HG03442 (cell line): Measurements from ENCODE around the gene TPRG1L.
A peak's percentile ranks its signal among the peaks of the same experiment; 100 is the strongest.

Experiments used
- ATAC-seq: cut with Tn5 transposase; IDR thresholded peaks from one replicate; pipeline ENCODE4 v1.9.1; 2021; ENCODE audit warnings: mild to moderate bottlenecking, moderate library complexity; ENCODE audit not compliant: unreplicated experiment

TPRG1L gene

DNA sequence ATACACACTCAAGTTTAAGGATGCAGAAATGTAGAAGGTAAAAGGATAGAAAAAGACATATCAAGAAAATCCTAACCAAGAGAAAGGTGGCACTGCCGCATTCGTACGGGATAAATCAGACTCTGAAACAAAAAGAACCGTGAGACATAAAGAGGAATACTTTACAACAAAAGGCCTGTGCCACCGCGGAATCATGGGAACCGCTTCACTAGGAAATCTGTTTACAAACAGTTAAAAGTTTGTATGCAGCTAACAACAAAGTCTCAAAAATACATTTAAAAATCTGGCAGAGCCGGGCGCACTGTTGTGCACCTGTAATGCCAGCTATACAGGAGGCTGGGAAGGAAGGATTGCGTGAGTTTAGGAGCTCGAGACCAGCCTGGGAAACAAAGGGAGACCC lies 17.0 kb downstream of the TPRG1L start:
- ATAC-seq, result no peak

DNA sequence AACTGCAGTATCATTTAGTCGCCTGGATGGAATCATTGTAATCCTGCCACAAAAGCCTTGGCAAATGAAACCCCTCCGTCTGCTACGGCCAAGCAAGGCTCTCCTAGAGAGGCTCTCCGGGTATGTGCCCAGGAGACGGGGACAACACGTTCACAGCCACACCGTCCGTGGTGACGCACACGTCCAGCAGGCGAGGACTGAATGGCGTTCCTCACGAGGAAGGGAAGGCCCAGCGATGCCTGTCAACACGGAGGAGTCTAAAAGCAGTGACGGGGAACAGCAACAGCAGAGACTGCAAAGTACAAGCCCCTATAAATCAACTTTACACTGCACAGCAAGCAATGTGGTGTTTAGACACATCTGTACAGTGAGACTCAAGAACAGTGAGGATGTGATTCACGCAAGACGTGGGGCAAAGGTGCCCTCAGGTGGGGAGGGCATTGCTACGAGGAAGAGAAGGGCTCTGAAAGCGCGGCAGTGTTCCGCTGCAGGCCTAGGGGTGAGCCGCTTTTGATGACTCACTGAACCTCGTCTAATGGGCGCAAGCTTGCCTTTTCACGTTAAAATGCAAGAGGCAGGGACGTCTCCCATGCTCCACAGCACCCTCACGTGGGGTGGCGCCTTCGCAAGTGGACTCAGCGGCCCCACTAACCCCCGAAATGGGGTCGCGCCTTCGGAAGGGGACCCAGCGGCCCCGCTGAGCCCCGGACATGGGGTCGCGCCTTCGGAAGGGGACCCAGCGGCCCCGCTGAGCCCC lies 18.3 kb downstream of the TPRG1L start:
- no peak for ATAC-seq

DNA sequence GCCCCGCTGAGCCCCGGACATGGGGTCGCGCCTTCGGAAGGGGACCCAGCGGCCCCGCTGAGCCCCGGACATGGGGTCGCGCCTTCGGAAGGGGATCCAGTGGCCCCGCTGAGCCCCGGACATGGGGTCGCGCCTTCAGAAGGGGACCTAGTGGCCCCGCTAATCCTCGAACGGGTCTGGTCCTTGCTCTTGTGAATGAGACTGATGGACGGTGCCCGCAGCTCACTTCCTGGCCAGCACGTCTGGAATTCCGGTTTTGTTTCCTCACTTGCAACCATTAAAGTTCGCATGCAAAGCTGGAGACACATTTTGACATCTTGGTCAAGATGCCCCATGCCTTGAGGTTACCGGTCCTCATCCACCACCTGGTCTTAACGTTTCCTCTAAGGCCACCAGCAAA lies 19.5 kb downstream of the TPRG1L start:
- ATAC-seq, result no peak

GRCh38 chr1:3645247-3645646 lies 20.4 kb downstream of the TPRG1L start:
- no peak for ATAC-seq

- no peak for ATAC-seq
These were observed 21.0 kb downstream of the TPRG1L start for GRCh38 chr1:3645666-3646355.

GRCh38 chr1:3646596-3646995 lies 21.8 kb downstream of the TPRG1L start:
- ATAC-seq, result no peak

DNA sequence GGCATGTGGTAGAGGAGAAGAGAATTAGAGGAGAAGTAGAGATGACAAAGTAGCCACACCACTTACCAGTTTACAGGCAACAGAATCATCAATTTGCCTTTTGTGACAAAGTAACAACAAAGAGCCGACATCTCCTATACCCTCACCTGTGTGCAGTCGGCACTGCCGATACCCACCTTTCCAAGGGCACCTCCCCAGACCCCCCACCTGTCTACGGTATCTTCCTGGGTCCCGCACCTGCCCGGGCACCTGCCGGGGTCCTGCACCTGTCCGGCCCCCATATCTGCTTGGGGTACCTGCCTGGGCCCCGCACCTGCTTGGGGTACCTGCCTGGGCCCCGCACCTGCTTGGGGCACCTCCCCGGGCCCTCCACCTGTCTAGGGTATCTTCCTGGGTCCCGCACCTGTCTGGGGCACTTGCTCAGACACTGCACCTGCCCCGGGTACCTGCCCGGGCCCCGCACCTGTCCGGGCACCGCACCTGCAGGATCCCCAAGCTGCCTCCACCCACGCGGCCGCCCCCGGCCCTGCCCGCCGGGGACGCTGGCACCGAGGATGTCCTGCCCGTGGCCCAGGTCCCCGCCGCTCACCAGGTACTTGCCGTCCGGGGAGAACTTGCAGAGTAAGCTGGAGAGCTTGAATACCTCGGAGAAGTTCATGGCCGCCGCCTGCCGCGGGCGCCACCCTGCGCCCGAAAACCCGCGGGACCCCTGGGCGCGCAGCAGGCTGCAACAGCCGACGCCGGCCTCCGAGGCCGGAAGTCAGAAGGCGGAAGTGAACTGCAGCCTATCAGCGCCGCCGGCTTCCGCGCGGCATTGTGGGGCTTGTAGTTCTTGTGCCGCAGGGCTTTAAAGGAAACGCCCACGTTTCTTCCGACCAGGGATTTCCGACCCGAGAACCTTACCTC lies 24.8 kb downstream of the TPRG1L start, which contains the start of gene WRAP73:
Gene WRAP73 (minus strand): TSS at position 762 of the 906 bp plus-strand sequence. CDS start 104 bp downstream, at position 658.
- ATAC-seq, result peak; percentile 72

GRCh38 chr1:3650248-3651025 lies 25.6 kb downstream of the TPRG1L start:
- no peak for ATAC-seq

DNA sequence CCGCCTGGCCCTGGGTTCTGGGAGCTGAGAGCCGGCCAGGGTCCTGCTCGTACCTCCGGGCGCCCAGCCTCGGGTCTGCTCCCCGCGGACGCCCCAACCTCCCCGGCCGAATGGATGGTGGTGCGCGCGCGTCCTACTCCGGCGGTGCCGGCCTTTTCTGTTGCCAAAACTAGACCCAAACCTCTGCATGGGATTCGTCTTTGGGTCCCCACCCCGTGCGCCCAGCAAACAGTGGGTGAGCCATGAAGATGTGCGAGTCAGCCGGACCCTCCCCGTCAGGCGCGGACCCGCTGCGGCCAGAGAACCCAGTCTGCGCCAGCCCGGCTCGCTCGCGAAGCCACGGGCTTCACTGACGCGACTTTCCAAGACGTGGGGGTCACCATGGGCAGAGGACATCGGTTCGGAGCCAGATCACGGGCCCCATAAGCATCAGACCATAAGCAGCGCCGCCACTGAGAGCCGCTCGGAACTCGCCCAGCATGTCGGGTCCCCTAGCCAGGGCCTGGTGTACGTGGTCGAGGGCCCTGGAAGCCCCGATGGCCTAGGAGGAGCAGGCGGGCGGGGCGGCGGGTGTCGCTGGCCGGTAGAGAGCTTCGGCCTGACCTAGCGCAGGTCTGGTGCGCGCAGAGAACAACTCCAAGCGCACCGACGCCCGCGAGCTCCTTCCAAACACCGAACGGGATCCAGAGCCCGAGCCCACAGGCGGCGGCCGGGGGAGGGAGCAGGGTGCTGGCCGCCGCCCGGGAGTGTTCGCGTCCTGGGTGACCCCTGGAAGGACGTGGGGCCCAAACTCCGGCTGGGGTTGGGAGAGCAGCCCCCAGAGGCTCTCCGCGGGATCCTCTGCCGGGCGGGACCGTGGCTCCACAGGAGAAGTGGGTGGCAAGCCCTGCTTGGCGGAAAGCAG lies 26.5 kb downstream of the TPRG1L start:
- ATAC-seq, result no peak

DNA sequence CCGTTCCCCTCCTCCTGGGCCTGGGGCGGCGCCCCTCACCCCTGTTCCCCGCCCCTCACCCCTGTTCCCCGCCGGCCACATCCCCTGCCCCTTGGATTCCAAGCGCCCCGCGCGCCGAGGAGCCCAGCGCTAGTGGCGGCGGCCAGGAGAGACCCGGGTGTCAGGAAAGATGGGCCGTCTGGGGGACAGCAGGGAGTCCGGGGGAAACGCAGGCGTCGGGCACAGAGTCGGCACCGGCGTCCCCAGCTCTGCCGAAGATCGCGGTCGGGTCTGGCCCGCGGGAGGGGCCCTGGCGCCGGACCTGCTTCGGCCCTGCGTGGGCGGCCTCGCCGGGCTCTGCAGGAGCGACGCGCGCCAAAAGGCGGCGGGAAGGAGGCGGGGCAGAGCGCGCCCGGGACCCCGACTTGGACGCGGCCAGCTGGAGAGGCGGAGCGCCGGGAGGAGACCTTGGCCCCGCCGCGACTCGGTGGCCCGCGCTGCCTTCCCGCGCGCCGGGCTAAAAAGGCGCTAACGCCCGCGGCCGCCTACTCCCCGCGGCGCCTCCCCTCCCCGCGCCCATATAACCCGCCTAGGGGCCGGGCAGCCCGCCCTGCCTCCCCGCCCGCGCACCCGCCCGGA lies 27.2 kb downstream of the TPRG1L start, which contains the start of gene TP73:
Gene TP73 (plus strand): TSS at position 587 of the 618 bp plus-strand sequence. CDS start 29,850 bp downstream, outside the sequence.
- ATAC-seq, result peak; percentile 26

DNA sequence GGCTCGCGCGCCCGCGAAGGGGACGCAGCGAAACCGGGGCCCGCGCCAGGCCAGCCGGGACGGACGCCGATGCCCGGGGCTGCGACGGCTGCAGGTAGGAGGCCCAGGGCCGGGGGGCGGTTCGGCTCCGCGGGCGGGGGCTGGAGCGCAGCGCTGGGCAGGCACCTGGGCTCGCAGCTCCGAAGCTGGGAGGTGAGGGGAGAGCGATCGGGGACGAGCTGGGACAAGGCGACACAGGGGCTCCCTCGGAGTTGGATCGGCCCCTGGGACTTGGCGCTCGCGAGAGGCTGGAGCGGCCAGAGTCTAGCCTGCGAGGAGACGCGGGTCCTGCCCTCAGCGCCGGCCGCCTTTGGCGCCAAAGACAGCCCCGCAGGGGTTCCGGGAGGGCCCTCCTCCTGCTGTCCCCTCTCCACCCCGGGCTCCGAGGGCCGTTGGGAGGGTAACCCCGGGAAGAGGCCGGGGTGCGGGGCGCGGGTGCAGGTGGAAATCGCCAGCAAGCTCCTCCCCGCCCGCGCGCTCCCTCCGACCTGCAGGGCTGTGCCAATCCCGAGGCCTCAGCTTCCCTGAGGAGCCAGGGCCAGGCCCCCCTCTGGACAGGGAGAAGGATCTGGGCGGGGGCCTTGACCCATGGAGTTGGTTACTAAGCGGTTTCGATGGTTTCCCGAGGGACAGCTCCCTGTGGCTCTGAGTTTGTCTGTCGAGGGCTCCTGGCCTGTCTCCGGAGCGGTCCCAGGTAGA lies 27.9 kb downstream of the TPRG1L start:
- ATAC-seq, result peak; percentile 8

- no peak for ATAC-seq
These were observed 28.4 kb downstream of the TPRG1L start for GRCh38 chr1:3653286-3653618.

- no peak for ATAC-seq
These were observed 29.9 kb downstream of the TPRG1L start for GRCh38 chr1:3654549-3655281.

GRCh38 chr1:3656450-3657095 lies 31.8 kb downstream of the TPRG1L start:
- peak; percentile 37 for ATAC-seq

DNA sequence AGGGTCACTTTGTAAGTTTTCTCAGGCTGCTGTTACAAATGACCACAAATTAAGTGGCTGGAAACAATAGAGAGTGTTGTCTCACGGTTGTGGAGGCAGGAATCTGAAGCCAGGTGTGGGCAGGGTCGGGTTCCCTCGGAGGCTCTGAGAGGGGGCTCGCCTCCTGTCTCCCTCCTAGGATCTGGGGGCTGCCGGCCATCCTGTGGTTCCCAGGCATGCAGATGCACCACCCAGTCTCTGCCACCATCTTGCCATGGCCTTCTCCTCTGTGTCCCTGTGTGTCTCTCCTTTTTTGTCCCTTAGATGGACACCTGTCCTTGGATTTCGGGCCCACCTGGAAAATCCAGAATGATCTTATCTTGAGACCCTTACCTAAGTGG lies 32.3 kb downstream of the TPRG1L start:
- peak; percentile 6 for ATAC-seq

DNA sequence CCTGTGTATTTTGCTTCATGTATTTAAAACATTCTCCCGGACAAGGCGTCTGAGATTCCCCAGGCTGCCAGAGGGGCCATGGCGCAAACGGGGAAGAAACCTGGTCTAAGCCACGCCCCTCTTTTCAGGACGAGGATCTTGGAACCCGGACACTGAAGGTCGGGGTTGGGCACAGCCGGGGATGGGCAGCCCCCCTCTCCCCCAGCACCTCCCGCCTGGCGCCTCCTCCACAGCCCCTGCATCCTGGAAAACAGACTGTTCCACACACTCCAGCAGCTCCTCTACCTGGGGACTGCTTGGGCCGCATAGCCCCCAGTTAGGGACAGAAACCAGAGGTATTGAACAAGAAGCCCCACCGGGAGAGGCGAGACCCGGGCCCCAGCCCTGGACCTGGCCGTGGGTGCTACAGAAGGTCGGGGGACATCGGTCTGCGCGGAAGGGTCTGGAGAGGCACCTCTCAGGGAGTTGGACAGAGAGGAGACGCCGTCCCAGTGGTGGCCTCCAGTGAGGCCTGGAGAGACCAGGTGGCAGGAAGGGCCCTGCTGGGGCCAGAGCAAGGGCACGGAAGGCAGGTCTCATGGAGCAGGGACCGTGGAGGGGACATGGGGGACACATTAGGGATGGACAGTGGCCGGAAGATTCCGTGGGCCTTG lies 32.9 kb downstream of the TPRG1L start:
- no peak for ATAC-seq

GRCh38 chr1:3658231-3658615 lies 33.4 kb downstream of the TPRG1L start:
- no peak for ATAC-seq
